Measurements from ENCODE around the gene GARRE1.

- TF ChIP-seq PATZ1 (CRISPR knock-in tag; IDR thresholded peaks at IDR 0.05; ENCODE audit: borderline replicate concordance) = no peak
- no peak for TF ChIP-seq ZNF8 (CRISPR knock-in tag; IDR thresholded peaks at IDR 0.05)
- TF ChIP-seq ZFP30 (CRISPR knock-in tag; IDR thresholded peaks at IDR 0.05) = no peak
- TF ChIP-seq ZNF565 (CRISPR knock-in tag; conservative IDR thresholded peaks at IDR 0.05; ENCODE audit: low read depth) = no peak
- TF ChIP-seq CREB5 (CRISPR knock-in tag; IDR thresholded peaks at IDR 0.05; ENCODE audit: low read depth) = no peak
- TF ChIP-seq SNAI2 (CRISPR knock-in tag; IDR thresholded peaks at IDR 0.05) = no peak
- TF ChIP-seq ZC3H10 (CRISPR knock-in tag; IDR thresholded peaks at IDR 0.05) = no peak
- no peak for TF ChIP-seq OSR1 (CRISPR knock-in tag; IDR thresholded peaks at IDR 0.05)
- no peak for TF ChIP-seq ZFP3 (CRISPR knock-in tag; IDR thresholded peaks at IDR 0.05)
- no peak for TF ChIP-seq RARB (CRISPR knock-in tag; IDR thresholded peaks at IDR 0.05)
- no peak for TF ChIP-seq ISL1 (CRISPR knock-in tag; IDR thresholded peaks at IDR 0.05)
- TF ChIP-seq ESRRG (CRISPR knock-in tag; IDR thresholded peaks at IDR 0.05) = no peak
- TF ChIP-seq CSDC2 (CRISPR knock-in tag; IDR thresholded peaks at IDR 0.05) = no peak
- no peak for TF ChIP-seq CSRNP3 (CRISPR knock-in tag; IDR thresholded peaks at IDR 0.05)
Observed at GRCh38 chr19:34246340-34246739, 8.0 kb upstream of the GARRE1 start.

Data from SK-N-SH treated with all-trans-retinoic acid at 6 μM for 48 hours (cell line).